ENCODE data around the gene THSD4. TPM values are rescaled to one million over a fixed set of nuclear protein-coding genes. Genes with fewer than 3 reads are reported as not detected.

Gene THSD4
- total RNA-seq, 1 experiment from 2014 or later: 29.0 TPM

DNA sequence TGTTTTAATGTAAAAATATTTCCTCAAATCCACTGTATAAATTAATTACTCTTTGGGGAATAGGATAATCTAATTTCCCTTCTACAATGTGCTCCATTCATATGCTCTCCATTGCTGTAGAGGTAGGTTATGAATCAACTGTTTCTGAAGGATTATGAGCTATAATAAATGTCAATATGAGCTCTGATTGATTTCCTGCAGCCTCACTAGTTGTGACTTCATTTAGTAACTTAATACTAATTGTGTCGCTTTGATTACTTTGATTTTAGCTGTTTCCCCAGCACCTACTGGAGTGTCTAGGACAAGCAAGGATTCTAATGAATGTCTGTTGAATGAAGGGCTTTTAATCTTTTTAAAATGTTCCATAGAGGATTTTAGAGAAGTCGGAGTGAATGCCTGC lies 458.3 kb downstream of the THSD4 start:
- Histone ChIP-seq H3K4me3 (ENCODE audit: low read length) (no peak overlapping the region), H2AFZ (ENCODE audit: low read length) (no peak overlapping the region), H4K20me1 (ENCODE audit: low read length) (no peaks in the 10 kb centered on the region), H3K9me2 (replicated peaks; ENCODE audit: low read length) (no peaks in the 10 kb centered on the region), H3K27me3 (ENCODE audit: low read length) (no peaks in the 10 kb centered on the region), H3K9me3 (ENCODE audit: low read length) (no peaks in the 10 kb centered on the region), H3F3A (ENCODE audit: low read length, unreplicated experiment) (peaks cover 6% of the 10 kb centered on the region), H3K27ac (ENCODE audit: low read length) (no peak overlapping the region), H3K79me2 (ENCODE audit: low read length) (no peaks in the 10 kb centered on the region), H3K9ac (ENCODE audit: low read length) (no peak overlapping the region), H3K36me3 (ENCODE audit: low read depth, low read length) (no peaks in the 10 kb centered on the region), H3K4me1 (ENCODE audit: insufficient read depth, low read length) (peaks cover 27% of the 10 kb centered on the region), H3K4me2 (ENCODE audit: low read length) (no peak overlapping the region)
- ATAC-seq (no peak), DNase-seq (no peak)
- no TSS peak for BruUV-seq (replicated peaks)
- CTCF ChIA-PET: no interaction called here
- intact Hi-C loops (cut with micrococcal nuclease): loop anchor here (5.0 to 10.0 kb wide), 3 partner anchors 36 to 141 kb away; no protein-coding TSS in a partner anchor
- TF ChIP-seq CTCF (conservative IDR thresholded peaks at IDR 0.05; ENCODE audit: low read depth, low read length): no peak
- no peak for TF ChIP-seq EZH2phosphoT487 (IDR thresholded peaks at IDR 0.05; ENCODE audit: borderline replicate concordance, low read length)
- no peak for TF ChIP-seq EZH2 (IDR thresholded peaks at IDR 0.05; ENCODE audit: low read length, unreplicated experiment)
- POLR2A ChIA-PET (ENCODE audit: unreplicated experiment): no interaction called here

DNA sequence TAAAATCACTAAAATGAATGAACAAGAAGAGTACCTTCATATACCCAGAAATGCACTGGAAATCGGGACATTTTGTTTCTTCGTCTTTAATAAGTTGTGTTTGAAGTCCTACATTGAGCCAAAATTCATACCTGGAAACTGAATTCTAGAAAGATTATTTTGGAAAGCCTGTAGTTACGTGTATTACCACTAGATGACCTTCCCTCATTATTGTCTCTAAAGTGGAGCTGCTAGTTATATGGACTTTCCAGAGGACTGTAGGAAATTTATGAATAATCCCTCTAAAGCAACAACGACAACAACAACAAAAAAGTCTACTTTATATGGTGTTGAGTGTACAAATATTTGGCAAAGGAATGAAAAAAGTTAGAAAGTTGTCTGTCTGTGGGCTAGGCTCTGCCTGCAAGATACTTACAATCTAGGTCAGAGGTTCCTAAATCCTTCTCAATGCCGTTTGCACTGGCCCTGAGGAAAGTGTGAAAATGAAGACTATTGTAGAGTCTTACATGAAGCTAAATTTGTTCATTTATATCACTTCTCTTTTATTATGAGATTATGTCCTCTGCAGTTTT lies 460.3 kb downstream of the THSD4 start:
- H3K27me3 ChIP-seq (ENCODE audit: low read length): no peaks in the 10 kb centered on the region
- peaks cover 27% of the 10 kb centered on the region for H3K4me1 ChIP-seq (ENCODE audit: insufficient read depth, low read length)
- H3K9me3 ChIP-seq (ENCODE audit: low read length): no peaks in the 10 kb centered on the region
- POLR2A ChIA-PET (ENCODE audit: unreplicated experiment): no interaction called here
- TF ChIP-seq CTCF (conservative IDR thresholded peaks at IDR 0.05; ENCODE audit: low read depth, low read length) (peak; percentile 79), EZH2phosphoT487 (IDR thresholded peaks at IDR 0.05; ENCODE audit: borderline replicate concordance, low read length) (no peak)
- intact Hi-C loops (cut with micrococcal nuclease): loop anchor here (10.0 kb wide), 1 partner anchor 139 kb away; no protein-coding TSS in a partner anchor
- H3K27ac ChIP-seq (ENCODE audit: low read length): no peak overlapping the region
- H3K4me2 ChIP-seq (ENCODE audit: low read length): no peak overlapping the region
- DNase-seq (peak; percentile 49), ATAC-seq (no peak)
- no peaks in the 10 kb centered on the region for H4K20me1 ChIP-seq (ENCODE audit: low read length)
- CTCF ChIA-PET: interaction anchor here (0.8 kb wide), 1 partner anchor 72 kb away, joined by 4 read pairs; no protein-coding TSS in a partner anchor
- H2AFZ ChIP-seq (ENCODE audit: low read length): no peak overlapping the region
- H3K4me3 ChIP-seq (ENCODE audit: low read length): no peak overlapping the region
- no peaks in the 10 kb centered on the region for H3K36me3 ChIP-seq (ENCODE audit: low read depth, low read length)
- no peaks in the 10 kb centered on the region for H3K9me2 ChIP-seq (replicated peaks; ENCODE audit: low read length)
- no peaks in the 10 kb centered on the region for H3K79me2 ChIP-seq (ENCODE audit: low read length)
- no TSS peak for BruUV-seq (replicated peaks)
- H3K9ac ChIP-seq (ENCODE audit: low read length): no peak overlapping the region
- peaks cover 6% of the 10 kb centered on the region for H3F3A ChIP-seq (ENCODE audit: low read length, unreplicated experiment)

DNA sequence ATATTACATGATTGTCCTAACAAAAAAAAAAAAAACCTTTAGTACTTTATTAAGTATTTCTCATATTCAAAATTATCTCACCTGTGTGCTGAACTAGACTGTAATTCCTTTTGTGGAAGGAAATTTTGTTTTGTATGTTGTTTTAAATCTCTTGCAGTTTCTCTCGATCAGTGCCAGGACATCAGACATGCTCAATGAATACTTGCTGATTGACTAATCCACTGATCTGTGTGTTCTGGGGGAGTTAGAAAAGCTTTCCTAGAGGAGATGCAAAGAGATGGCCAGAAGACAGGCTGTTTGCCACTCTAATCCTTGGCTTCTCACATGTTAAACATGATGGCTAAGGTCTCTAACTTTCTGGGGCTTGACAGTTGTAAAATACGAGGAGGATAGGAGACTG lies 461.8 kb downstream of the THSD4 start:
- ChIA-PET POLR2A (ENCODE audit: unreplicated experiment) (interaction anchor here (0.7 kb wide), 1 partner anchor 62 kb away, joined by 3 read pairs; no protein-coding TSS in a partner anchor), CTCF (no interaction called here)
- H3K4me1 ChIP-seq (ENCODE audit: insufficient read depth, low read length): peaks cover 13% of the 10 kb centered on the region
- H4K20me1 ChIP-seq (ENCODE audit: low read length): no peaks in the 10 kb centered on the region
- no peak overlapping the region for H3K9ac ChIP-seq (ENCODE audit: low read length)
- intact Hi-C loops (cut with micrococcal nuclease): loop anchor here (10.0 kb wide), 1 partner anchor 138 kb away; no protein-coding TSS in a partner anchor
- H3K9me3 ChIP-seq (ENCODE audit: low read length): no peaks in the 10 kb centered on the region
- H3K27me3 ChIP-seq (ENCODE audit: low read length): no peaks in the 10 kb centered on the region
- no peak overlapping the region for H2AFZ ChIP-seq (ENCODE audit: low read length)
- H3K36me3 ChIP-seq (ENCODE audit: low read depth, low read length): no peaks in the 10 kb centered on the region
- H3F3A ChIP-seq (ENCODE audit: low read length, unreplicated experiment): peaks cover 3% of the 10 kb centered on the region
- 0 out of 2 replicates have a peak, but pooled peaks cover 1% of the 10 kb centered on the region for H3K79me2 ChIP-seq (ENCODE audit: low read length)
- no peak overlapping the region for H3K4me2 ChIP-seq (ENCODE audit: low read length)
- H3K9me2 ChIP-seq (replicated peaks; ENCODE audit: low read length): no peaks in the 10 kb centered on the region
- no peak overlapping the region for H3K4me3 ChIP-seq (ENCODE audit: low read length)
- no TSS peak for BruUV-seq (replicated peaks)
- no peak for TF ChIP-seq CTCF (conservative IDR thresholded peaks at IDR 0.05; ENCODE audit: low read depth, low read length)
- H3K27ac ChIP-seq (ENCODE audit: low read length): no peak overlapping the region
- ATAC-seq: no peak
- no peak for DNase-seq
